Stimulated activated CD4-positive, alpha-beta T cell treated with anti-CD3 and anti-CD28 coated beads, Interleukin-1b, Interleukin-23, amount 100 ng/mL, for 4 hours (primary cell): ENCODE results near the gene NOL12.

Experiments used
- DNase-seq, 2 donors: peaks; one replicate each; pipeline ENCODE4 v3.0.0-alpha.2; 2020; ENCODE audit warnings: low read depth in 2 of 2

The NOL12 gene

DNA sequence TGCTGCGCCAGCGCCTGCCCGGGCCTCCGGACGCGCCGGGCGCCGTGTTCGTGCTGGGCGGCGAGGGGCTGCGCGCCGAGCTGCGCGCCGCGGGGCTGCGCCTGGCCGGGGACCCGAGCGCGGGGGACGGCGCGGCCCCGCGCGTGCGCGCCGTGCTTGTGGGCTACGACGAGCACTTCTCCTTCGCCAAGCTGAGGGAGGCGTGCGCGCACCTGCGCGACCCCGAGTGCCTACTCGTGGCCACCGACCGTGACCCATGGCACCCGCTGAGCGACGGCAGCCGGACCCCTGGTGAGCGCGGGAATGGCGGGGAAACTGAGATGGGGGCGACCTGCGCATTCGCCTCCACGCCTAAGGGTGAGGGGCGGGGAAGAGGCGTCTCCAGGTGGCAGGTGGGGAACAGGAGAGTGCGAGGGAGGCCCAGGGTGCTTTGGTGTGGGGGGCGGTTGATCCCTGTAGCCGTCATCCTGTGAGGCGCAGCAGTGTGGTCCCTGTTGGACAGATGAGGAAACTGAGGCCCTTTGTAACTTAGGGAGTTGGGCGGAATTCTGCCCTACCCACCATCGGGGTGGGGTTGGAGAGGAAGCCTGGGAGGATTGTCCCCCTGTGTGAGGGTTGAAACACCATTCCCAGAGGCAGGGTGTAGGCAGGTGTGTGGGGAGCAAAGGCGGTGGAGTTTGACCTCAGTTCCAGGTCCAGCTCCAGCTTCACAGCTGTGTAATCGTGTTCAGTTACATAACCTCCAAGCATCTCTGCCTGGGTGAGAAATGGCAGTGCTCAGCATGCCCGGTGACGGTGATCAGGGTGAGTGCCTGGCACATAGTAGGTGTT, 26.9 kb upstream of the NOL12 start:
- no peak for DNase-seq

DNA sequence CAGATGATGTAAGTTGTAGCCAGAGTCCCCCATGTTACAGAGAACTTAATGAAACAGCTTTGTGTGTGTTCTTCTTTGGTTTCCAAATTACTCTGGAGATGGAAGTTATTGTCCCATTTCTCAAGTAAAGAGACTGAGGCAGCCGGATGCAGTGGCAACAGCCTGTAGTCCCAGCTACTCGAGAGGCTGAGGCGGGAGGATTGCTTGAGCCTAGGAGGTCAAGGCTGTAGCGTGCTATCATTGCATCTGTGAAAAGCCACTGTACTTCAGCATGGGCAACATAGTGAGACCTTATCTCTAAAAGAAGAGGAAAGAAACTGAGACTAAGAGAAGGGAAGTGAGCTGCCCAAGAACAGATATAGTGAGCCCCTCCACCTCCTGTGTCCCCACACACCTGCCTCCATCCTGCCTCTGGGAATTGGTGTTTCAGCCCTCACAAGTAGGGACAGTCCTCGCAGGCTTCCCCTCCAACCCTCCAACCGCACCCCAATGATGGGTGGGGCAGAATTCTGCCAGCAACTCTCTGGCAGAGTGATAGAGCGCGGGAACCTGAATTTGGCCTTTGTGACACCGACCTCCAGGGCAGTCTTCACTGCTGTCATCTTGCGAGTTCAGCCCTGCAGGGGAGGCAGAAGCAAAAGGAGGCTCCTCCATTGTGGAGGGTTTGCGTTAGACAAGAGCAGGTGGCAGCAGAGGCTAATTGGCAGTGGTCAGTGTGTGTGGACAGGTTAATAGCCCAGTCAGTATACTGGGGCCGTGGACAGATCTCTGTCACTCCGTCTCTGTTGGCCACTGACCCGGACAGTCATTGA, 26.0 kb upstream of the NOL12 start:
- DNase-seq = no peak

DNA sequence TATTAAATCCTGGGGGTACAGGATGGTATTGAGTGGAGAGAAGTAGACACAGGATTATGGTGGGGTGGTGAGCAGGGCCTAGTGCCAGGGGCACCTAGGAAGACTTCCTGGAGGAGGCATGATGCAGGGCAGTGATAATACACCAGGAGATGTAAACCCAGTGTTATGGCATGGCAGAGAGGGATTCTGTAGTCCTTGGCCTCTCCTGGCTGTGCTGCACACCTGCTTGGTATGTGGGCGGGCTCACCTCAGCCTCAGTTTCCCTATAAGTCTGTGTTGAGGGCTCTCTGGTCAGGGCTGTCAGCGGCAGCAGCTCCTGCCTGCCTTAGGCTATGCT, 25.5 kb upstream of the NOL12 start:
- no peak for DNase-seq

DNA sequence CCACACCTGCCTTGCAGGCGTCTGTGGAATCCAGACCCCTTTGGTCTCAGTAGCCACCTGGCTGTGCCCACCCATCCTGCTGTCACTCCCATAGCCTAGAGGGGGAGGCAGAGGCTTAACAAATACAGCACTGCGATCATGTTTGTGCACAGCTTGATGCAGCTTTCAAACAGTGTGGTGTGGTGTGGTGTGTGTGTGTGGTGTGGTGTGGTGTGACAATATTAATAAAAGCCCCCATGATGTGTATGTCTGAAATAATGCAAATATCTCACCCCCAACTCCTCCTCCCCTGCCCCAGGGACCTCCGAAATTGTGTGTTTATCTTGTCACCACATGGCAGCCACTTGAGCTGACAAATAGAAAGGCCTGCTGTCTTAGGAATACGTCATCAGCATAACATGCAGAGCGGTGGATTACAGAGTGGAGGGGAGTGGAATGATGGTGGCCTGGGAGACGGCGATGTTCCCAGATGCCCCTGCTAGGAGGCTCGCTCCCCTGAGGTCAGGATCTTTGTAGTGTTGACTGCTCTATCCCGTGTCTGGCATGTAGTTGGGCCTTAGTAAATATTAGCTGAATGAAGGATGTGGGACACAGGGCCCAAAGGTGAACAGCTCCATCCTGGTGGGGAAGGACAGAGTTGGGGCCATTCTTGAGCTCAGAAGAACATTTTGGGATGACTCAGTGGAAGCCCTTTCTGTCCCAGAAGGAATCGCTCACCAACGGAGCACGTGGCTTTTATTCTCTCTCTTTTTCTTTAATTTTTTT, 24.8 kb upstream of the NOL12 start:
- no peak for DNase-seq

DNA sequence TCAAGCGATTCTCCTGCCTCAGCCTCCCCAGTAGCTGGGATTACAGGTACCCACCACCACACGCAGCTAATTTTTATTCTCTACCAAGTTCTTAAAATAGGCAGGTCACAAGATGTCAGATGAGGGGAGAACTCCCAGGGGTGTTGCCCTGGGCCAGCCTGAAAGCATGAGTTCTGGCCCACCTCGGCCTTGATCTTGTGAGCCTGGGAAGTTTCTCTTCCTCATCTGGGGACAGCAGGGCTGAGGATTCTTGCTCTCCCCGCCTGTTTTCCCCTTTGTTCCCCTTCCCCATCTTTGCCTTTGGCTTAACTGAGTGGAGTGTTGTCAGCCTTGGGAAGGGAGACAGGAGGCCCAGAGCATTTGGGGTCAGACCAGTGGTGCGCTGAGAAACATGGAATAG, 24.1 kb upstream of the NOL12 start:
- no peak for DNase-seq

DNA sequence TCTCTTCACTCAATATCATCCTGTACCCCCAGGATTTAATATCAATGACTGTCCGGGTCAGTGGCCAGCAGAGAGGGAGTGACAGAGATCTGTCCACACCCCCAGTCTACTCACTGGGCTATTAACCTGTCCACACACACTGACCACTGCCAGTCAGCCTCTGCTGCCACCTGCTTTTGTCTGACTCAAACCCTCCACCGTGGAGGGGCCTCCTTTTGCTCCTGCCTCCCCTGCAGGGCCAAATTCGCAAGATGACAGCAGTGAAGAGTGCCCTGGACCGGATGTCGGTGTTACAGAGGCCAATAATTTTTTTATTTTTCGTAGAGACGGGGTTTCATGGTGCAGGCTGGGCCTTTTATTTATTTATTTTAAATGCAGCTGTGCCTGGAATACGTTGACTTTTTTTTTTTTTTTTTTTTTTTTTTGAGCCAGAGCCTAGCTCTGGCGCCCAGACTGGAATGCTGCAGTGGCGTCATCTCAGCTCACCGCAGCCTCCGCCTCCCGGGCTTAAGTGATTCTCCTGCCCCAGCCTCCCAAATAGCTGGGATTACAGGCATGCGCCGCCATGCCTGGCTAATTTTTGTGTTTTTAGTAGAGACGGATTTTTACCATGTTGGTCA, 22.5 kb upstream of the NOL12 start:
- no peak for DNase-seq

DNA sequence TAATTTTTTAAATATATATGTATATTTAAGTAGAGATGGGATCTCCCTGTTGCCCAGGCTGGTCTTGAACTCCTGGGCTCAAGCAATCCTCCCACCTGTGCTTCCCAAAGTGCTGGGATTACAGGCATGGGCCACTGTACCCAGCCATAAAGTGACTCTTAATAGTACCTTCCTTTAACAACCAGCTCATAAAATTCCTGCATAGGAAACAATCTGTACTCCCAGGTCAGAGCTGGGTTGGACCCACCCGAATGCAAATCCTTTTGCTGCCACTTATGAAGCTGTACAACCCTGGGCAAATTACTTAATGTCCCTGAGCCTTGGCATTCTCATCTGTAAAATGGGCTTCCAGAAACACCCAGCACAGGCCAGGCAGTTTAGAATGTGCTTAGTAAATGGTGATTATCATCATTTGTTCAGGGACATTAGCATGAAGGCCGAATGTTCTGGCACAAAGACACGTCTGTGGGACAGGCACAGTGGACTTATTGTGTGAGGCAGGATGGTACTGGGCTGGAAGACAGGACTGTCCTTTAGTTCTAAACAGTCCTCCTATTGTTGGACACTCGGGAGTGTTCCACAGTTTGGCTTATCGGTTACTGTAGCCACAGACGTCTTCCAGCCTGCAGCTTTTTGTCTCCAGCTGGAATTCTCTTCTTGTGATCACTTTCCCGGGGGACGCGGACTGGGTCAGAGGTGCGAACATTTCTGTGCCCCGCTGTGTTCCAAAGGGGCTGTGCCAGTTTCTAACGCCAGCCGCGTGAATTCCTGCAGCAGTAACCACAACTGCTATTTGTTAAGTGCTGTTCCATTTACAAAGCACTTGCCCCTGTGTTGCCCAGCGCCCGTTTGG, 21.7 kb upstream of the NOL12 start:
- DNase-seq = no peak

DNA sequence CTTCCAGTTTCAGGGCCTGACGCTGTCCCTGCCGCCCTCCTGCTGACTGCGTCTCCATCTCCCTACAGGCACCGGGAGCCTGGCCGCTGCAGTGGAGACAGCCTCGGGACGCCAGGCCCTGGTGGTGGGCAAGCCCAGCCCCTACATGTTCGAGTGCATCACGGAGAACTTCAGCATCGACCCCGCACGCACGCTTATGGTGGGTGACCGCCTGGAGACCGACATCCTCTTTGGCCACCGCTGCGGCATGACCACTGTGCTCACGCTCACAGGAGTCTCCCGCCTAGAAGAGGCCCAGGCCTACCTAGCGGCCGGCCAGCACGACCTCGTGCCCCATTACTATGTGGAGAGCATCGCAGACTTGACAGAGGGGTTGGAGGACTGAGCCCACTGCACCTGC, 20.7 kb upstream of the NOL12 start:
- DNase-seq = no peak

DNA sequence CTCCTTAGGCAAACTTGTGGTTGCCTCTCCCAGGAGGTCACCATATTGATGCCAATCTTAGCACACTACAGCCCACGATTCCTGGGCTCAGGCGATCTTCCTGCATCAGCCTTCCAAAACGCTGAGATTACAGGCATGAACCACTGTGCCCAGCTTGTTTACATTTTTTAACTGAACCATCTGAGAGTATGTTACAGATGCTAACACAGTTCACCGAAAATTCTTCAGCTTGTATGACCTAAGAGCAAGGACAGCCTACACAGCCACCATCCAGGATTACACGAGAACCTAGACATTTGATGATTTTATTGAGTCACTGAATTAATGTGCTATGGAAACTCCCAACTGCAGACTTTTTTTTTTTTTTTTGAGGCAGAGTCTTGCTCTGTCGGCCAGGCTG, 16.6 kb upstream of the NOL12 start:
- no peak for DNase-seq

DNA sequence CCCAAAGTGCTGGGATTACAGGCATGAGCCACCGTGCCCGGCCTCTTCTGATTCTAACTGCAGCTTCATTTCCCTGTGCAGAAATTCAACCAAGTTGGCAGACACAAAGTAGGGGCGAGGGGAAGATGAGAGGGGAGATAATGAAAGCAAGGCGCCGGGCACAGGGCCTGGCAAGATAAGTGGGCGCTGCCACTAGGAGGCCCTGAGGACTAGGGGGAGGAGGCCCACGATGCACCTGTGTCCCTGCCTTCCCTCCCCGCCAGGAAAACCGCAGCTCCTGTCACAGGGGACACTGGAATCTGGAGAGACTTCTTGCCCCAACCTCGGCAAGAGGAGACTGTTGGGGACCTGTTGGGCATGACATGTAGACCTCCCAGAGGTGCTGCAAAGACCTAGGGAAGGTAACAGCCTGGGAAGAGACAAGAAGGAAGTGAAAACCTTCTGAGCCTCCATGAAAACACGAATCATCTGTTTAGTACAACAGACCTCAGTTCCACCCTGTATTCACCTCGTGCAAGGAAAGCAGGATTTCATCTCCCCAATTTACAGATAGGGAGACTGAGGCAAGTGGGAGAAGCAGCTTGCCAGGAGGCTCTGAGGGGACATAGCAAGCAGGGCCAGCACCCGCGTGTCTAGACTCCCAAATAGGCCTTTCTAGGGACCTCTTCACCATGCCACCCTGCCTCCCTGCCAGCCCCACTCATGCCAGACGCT, 13.8 kb upstream of the NOL12 start:
- DNase-seq = no peak

DNA sequence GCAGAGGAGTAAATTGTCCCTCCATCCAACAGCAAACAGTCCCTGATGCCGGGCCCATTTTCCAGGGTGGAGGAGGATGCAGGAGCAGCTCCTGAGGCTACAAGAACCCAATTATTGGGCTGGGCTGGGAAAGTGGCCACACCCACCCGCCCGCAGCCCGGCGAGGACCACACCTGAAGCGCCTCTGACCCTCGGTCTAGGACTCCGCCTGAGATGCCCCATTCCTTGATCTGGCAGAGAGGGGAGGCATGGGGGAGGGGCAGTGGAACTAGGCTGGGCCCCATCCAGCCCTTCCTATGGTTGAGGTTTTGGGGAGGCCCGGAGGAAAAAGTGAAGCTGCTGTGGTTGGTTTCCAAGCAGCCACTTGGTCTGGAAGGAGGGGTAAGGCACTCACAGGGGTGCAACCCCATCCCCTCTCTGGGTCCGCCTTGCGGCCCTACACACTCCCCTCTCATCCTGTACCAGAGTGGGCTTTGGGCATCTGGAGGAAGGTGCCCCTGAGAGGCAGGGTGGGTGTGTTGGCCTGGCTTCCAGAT, 13.2 kb upstream of the NOL12 start:
- DNase-seq = no peak

DNA sequence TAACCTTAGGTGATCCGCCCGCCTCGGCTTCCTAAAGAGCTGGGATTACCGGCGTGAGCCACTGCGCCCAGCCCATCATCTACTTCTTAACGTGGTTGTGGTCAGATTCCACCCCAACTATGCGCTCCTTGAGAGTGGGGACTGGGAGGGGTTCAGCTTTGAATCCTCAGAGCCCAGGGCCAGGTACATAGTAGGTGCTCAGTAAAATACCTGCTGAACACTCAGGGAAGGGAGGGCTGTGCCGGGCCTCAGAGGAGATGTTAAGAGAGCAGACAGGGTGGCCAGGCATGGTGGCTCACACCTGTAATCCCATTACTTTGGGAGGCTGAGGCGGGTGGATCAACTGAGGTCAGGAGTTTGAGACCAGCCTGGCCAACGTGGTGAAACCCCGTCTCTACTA, 11.9 kb upstream of the NOL12 start:
- DNase-seq = no peak

DNA sequence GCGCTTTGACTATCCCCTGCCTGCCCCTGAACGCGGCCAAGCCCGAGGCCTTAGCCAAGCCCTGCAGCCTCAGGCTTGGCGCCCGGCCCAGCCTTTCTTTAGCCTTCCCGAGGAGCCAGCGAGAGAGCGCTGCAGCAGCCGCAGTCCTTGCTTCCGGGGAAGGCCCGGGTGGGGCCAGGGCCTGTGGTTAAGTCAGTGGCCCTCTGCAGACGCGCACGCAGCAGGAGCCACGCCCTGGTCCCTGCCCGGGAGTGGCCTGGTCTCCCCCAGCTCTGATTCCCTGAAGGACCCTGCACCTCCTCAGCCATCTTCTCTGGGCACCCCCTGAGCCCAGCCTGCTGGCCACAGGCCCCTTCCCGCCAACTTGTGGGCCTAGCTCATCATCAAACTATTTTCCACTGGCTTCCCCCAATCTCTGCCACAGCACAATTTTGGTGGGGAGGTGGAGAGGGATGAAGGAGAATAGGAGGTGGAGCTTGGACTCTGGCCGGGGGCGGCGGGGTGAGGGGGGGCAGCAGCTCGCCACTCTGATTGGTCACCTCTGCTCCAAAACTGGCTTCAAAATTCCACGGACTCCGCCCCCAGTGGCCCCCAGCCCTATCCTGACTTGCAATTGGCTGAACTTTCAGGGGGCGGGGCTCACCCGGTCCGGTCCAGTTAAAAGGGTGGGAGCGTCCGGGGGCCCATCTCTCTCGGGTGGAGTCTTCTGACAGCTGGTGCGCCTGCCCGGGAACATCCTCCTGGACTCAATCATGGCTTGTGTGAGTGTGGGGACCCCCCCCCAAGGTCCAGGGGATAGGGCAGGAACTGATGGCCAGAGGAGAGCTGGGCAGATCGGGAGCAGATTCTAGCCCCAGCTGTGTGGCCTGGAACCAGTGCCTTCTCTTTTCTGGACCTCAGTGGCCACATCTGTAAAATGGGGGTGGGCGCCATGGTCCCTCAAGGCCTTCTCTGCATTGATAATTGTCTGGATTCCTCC, 10.9 kb upstream of the NOL12 start, which contains the start of gene LGALS1:
LGALS1 (plus strand) TSS at position 686 of the 979 bp plus-strand sequence; CDS start at position 753, 67 bp downstream.
- DNase-seq = peak in 1 of 2 donors; percentile 34

DNA sequence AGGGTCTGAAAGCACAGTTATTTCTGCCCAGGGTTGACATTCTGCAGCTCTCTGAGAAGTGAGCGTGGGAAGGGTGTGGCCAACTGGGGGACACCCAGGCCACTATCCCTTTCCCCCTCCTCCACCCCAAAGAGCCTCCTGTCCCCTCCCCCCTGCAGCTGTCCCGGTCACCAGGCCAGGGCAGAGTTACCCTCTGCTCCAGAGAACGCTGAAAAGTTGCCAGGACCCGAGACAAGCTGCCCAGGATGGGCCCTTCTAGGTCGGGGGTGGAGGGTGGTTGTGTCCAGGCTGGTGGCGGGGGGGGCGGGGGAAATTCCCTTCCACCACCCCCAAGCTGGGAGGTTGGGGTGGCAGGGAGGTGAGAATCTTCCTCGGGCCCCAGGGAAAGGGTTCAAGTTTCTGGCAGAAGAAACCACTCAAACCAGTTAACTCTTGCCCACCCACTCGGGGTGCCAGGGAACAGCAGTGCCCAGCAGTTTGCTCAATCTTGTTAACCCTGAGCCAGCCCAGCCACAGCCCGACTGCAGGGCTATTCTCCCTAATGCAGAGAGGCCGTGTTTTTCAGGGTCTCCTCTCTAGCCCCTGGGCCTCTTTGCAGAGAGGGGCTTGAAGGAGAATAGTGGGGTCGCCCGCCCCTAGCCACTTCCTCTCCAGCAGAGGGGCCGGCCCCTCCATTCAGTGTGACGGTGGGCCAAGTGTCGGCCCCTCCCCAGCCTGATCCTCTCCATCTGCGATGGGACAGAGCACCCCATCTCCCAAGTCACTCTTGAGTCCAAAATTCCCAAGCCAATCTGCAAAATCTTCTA, 10.0 kb upstream of the NOL12 start:
- no peak for DNase-seq

DNA sequence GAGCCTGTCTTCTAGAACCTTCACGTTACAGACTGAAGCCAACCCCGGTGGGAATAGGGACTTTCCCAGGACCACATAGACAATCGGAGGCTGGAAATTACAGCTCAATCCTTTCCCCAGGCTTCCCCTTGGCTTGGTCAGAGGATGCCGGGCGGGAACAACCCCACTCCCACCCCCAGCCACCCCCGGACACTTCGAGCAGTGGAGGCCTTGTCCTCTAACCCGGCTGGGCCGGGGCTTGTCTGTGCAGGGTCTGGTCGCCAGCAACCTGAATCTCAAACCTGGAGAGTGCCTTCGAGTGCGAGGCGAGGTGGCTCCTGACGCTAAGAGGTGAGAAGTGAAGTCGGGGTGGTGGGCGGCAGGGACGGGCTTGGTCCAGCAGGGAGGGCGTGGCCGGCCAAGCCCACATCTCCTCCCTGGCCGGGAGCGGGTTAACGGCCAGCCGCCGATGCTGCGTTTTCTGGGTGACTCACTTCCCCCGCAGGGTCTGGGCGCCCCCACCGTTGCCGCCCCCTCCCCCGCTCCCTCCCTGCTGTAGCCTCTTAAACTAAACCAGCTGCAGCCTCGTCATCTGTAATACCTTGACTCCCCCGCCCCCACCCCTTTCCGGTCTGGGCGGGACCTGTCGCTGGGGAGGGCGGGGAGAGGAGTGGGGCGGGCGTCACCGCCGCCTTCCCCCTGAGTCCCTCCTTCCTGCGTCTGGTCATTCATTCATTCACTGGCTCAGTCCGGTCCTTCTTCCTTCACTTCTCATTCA, 9.2 kb upstream of the NOL12 start:
- DNase-seq = peak; percentile 89 to 93

DNA sequence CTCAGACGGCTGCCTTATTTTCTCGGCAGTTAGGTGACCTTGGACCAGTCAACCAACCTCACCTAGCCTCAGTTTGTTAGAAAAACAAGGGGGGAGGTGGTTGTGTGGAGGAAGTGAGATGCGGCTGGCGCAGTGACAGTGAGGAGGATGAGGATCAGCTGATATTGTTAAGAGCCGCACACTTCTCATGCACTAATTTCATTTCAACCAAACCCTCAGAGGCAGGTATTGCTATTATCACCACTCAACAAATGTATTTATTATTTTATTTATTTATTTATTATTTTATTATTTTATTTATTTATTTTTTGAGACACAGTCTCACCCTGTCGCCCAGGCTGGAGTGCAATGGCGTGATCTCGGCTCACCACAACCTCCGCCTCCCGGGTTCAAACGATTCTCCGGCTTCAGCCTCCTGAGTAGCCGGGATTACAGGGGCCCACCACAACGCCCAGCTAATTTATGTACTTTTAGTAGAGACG, 8.6 kb upstream of the NOL12 start:
- DNase-seq = no peak

DNA sequence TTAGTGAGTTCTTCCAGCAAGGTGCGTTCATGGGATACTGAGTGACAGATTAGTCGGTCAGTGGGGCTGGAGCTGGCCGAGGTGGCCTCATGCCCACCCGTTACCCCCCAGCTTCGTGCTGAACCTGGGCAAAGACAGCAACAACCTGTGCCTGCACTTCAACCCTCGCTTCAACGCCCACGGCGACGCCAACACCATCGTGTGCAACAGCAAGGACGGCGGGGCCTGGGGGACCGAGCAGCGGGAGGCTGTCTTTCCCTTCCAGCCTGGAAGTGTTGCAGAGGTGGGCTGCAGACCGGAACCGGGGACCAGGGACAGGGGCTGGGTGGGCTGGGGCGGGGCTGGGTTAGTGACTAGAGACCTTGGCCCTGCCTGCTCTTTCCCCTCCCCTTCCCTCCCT, 7.8 kb upstream of the NOL12 start:
- no peak for DNase-seq
